Cerebellar nuclear complex (tissue), 1 donor: ENCODE measurements around the gene MAP1B.
A peak's percentile ranks its signal among the peaks of the same experiment; 100 is the strongest.

Experiments used
- DNase-seq, 2 experiments: peaks; one replicate each; lab custom pipeline; 2025; lab: John Stamatoyannopoulos, UW

The MAP1B gene

DNA sequence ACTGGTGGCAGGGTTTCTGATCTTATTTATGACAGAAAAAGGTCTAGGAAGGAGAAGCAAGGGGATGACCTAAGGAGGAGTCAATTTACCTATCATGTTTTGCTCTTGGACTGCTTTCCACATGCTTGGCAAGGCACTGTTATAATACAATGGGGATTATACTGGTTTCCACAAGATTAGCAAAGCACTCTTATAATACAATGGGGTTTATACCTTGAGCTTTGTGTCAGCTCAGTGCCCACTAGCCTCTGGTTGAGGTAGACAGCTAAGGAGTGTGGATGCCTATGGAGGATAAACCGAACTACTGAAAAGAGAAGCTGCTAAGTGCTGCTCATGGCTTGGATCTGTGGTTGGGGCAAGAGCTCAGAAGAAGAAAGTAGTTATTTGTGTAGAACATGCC lies 144.1 kb downstream of the MAP1B start:
- no peak for DNase-seq

- no peak for DNase-seq
Measured at GRCh38 chr5:72252008-72252407, 144.7 kb downstream of the MAP1B start.

- DNase-seq: peak; percentile 68 to 88
Measured at GRCh38 chr5:72252574-72253155, 145.4 kb downstream of the MAP1B start.

- DNase-seq: no peak
Measured at GRCh38 chr5:72255237-72255636, 148.0 kb downstream of the MAP1B start.

- no peak for DNase-seq
Measured at GRCh38 chr5:72255670-72256069, 148.4 kb downstream of the MAP1B start.

- DNase-seq: no peak
Measured at GRCh38 chr5:72256536-72256935, 149.3 kb downstream of the MAP1B start.
